Pancreas (tissue), 10 donors: ENCODE results near the gene TEX12. TPM values are rescaled to one million over a fixed set of nuclear protein-coding genes. Genes with fewer than 3 reads are reported as not detected.

Experiments used
- ATAC-seq, 4 donors: fragments of 200-7000 bp; cut with Tn5 transposase; one replicate each; pipeline versions ENCODE4 v1.8.0 to v1.9.1; 2020; ENCODE audit warnings: mild to moderate bottlenecking in 4 of 4, moderate library complexity in 4 of 4
- DNase-seq, 6 donors: peaks; one replicate each; pipeline ENCODE4 v3.0.0-alpha.2; 2020
- FAIRE-seq: peaks from 2 replicates; lab custom pipeline; 2012; peaks lifted over from hg19 to GRCh38; lab: Jason Lieb, UNC
- H3K27ac ChIP-seq, 4 donors: fragments of 200-600 bp; sonication (generic); 1 replicate in 3 of 4; 2 replicates in 1 of 4; pipeline versions ENCODE4 v1.5.0 to v1.8.0; 2020
- H3K27me3 ChIP-seq, 4 donors: fragments of 200-600 bp; one replicate each; pipeline ENCODE4 v1.8.0; 2021
- H3K36me3 ChIP-seq, 3 donors: fragments of 200-600 bp; sonication (generic) in 1 of 3; one replicate each; pipeline versions ENCODE4 v1.5.0 to v1.8.0; 2020 to 2021
- H3K4me1 ChIP-seq, 3 donors: fragments of 200-600 bp; one replicate each; pipeline ENCODE4 v1.8.0; 2021
- H3K4me3 ChIP-seq, 4 donors: fragments of 200-600 bp; sonication (generic) in 2 of 4; one replicate each; pipeline versions ENCODE4 v1.5.0 to v1.8.0; 2020 to 2021
- H3K9me3 ChIP-seq, 4 donors: fragments of 200-600 bp; one replicate each; pipeline ENCODE4 v1.8.0; 2021
- CTCF ChIP-seq, 4 donors: fragments of 200-600 bp; sonication (generic) in 3 of 4; IDR thresholded peaks; one replicate each; pipeline versions ENCODE4 v1.5.0 to v1.8.0; 2021; ENCODE audit warnings: antibody characterized with exemption in 4 of 4
- WGBS, 2 donors: extraction: QIAGEN DNeasy Blood & Tissue Kit; methylation state at CpG; one replicate each; pipeline ENCODE4 v1.1.7; 2013; 5-methylcytosine and 5-hydroxymethylcytosine counted together
- intact Hi-C, 3 donors: fragments of 100-400 bp; cut with DNase I; formaldehyde crosslinking; loops; one replicate each; pipeline versions ENCODE4 v1.11.1 to v1.14.2; 2022
- polyA plus RNA-seq, 2 donors: library from polyadenylated mRNA; stranded (reverse); fragments of 200-250 nt; gene quantifications; one replicate each; pipeline ENCODE4 v1.2.3, GENCODE V29; 2013
- total RNA-seq, 6 donors: library from RNA; stranded (reverse); fragmentation: NEBNext Ultra II Directional in 4 of 6; extraction: Animal tissue kit (Norgen Biotek cat#: 25700) in 4 of 6; gene quantifications; one replicate each; pipeline versions ENCODE4 v1.2.1 to v1.2.4, GENCODE V29; 2021 to 2023
- donor health status: healthy with polysubstance abuse.
- donor health status: DM: no; HTN: no; CAD: no; lungs with moderate emphysema.
- donor health status: DM: no; HTN: no; CAD: no.
- donor health status: control.
- donor health status: control.
- donor health status: Bipolar disorder and iron deficiency.
- donor health status: DM: yes; HTN: yes; CAD: no.
- donor health status: DM: no; HTN: no; CAD: no.
- donor health status: DM: no; HTN: no; CAD: no.
- donor health status: DM: yes; HTN: yes; CAD: no.

Gene TEX12
- total and polyA plus RNA-seq, 8 donors, result 0.19 TPM; not detected in 7

- DNase-seq, result no peak
- no peak for FAIRE-seq
- Histone ChIP-seq H3K36me3 (no peaks in the 10 kb centered on the region), H3K4me1 (peaks cover 0 to 13% (median 0%) of the 10 kb centered on the region in 3 donors), H3K9me3 (no peaks in the 10 kb centered on the region), H3K4me3 (no peak overlapping the region), H3K27ac (no peak overlapping the region), H3K27me3 (no peaks in the 10 kb centered on the region)
- intact Hi-C loops, result no loop called here
- WGBS, 2 donors, result 49 to 51% methylated on average over 3 of the region's 3 CpGs
- no peak for TF ChIP-seq CTCF (IDR thresholded peaks at IDR 0.05)
- no peak for ATAC-seq
Observed at GRCh38 chr11:112165049-112165448, 2.1 kb upstream of the TEX12 start.

- intact Hi-C loops, result no loop called here
- Histone ChIP-seq H3K9me3 (no peaks in the 10 kb centered on the region), H3K4me1 (peaks cover 0 to 8% (median 0%) of the 10 kb centered on the region in 3 donors), H3K27me3 (no peaks in the 10 kb centered on the region), H3K36me3 (no peaks in the 10 kb centered on the region), H3K4me3 (no peak overlapping the region), H3K27ac (no peak overlapping the region)
- DNase-seq (no peak), ATAC-seq (no peak), FAIRE-seq (no peak)
- TF ChIP-seq CTCF (IDR thresholded peaks at IDR 0.05), result no peak
- 66 to 84% methylated on average over 8 of the region's 8 CpGs for WGBS, 2 donors
Observed at GRCh38 chr11:112166562-112166961, 610 bp upstream of the TEX12 start.

GRCh38 chr11:112172362-112172994 lies 5.3 kb downstream of the TEX12 start:
- no peak overlapping the region for H3K27ac ChIP-seq
- H3K27me3 ChIP-seq, result no peaks in the 10 kb centered on the region
- FAIRE-seq (no peak), ATAC-seq (no peak), DNase-seq (no peak)
- no peaks in the 10 kb centered on the region for H3K4me1 ChIP-seq
- no peaks in the 10 kb centered on the region for H3K36me3 ChIP-seq
- WGBS, 2 donors, result 58 to 78% methylated on average over 2 of the region's 2 CpGs
- H3K4me3 ChIP-seq, result no peak overlapping the region
- intact Hi-C loops, result no loop called here
- no peaks in the 10 kb centered on the region for H3K9me3 ChIP-seq
- no peak for TF ChIP-seq CTCF (IDR thresholded peaks at IDR 0.05)

- no peaks in the 10 kb centered on the region for H3K36me3 ChIP-seq
- DNase-seq, result no peak
- no peaks in the 10 kb centered on the region for H3K9me3 ChIP-seq
- no peak for FAIRE-seq
- H3K4me3 ChIP-seq, result no peak overlapping the region
- H3K4me1 ChIP-seq, result no peaks in the 10 kb centered on the region
- no peak for TF ChIP-seq CTCF (IDR thresholded peaks at IDR 0.05)
- H3K27ac ChIP-seq, result no peak overlapping the region
- no peaks in the 10 kb centered on the region for H3K27me3 ChIP-seq
- 78 to 80% methylated on average over 3 of the region's 3 CpGs for WGBS, 2 donors
- no peak for ATAC-seq
- intact Hi-C loops, result no loop called here
Observed at GRCh38 chr11:112173152-112173551, 6.0 kb downstream of the TEX12 start.
